Effector memory CD8-positive, alpha-beta T cell (primary cell): ENCODE data around the gene BCAS3.

Source experiments
- ATAC-seq: fragments of 150-1000 bp; cut with Tn5 transposase; replicated peaks from 2 replicates; pipeline ENCODE4 v1.10.0; 2021; ENCODE audit warnings: mild to moderate bottlenecking, moderate library complexity
- DNase-seq, 3 experiments: peaks; one replicate each; pipeline ENCODE4 v3.0.0; 2021
- H3K27ac Mint-ChIP-seq, 2 donors: one replicate each; pipeline ENCODE4 v1.8.0; 2022; ENCODE audit warnings: mild to moderate bottlenecking in 2 of 2, mixed read lengths in 2 of 2, moderate library complexity in 2 of 2
- H3K27me3 Mint-ChIP-seq, 2 donors: one replicate each; pipeline ENCODE4 v1.8.0; 2022; ENCODE audit warnings: mixed read lengths in 2 of 2
- H3K36me3 Mint-ChIP-seq: one replicate; pipeline ENCODE4 v1.8.0; 2022; ENCODE audit warnings: mild to moderate bottlenecking, moderate library complexity, mixed read lengths; ENCODE audit not compliant: insufficient read depth
- H3K4me1 Mint-ChIP-seq, 2 donors: one replicate each; pipeline ENCODE4 v1.8.0; 2022; ENCODE audit warnings: low read depth in 2 of 2, mixed read lengths in 2 of 2
- H3K4me3 Mint-ChIP-seq, 2 donors: one replicate each; pipeline ENCODE4 v1.8.0; 2022; ENCODE audit warnings: mild to moderate bottlenecking in 2 of 2, mixed read lengths in 2 of 2, moderate library complexity in 2 of 2
- H3K9me3 Mint-ChIP-seq, 2 donors: one replicate each; pipeline ENCODE4 v1.8.0; 2022; ENCODE audit warnings: mixed read lengths in 2 of 2

The BCAS3 gene

GRCh38 chr17:61401389-61402072 lies 723.9 kb downstream of the BCAS3 start:
- peaks cover 31 to 35% of the 10 kb centered on the region in 2 donors for H3K4me1 Mint-ChIP-seq

DNA sequence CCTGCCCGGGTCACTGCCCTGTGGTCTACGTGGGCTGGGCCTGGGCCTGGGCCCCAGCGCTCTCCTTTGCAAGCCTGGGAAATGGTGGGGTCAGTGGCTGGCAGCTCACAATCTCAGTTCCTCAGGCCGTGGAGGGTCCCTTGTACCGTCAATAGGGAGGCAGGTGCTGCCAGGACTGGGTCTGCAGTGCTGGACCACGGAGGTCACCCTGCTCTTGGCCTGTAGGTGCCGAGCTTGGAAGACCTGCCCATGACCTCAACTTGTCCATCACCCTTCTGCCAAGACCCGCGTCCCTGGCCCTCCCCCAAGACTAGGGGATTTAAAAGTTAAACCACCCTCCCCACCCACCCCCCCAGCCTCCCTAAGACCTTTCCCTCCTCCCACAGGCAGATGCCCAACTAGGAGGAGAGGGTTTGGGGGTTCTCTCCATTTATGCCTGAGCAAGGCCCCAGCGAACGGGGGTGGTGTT lies 724.5 kb downstream of the BCAS3 start:
- Mint-ChIP-seq H3K36me3 (peaks cover 19% of the 10 kb centered on the region), H3K27me3 (peaks cover 60 to 70% of the 10 kb centered on the region in 2 donors), H3K4me3 (peak overlapping the region; percentile 54 to 70), H3K4me1 (peaks cover 31 to 35% of the 10 kb centered on the region in 2 donors), H3K9me3 (no peaks in the 10 kb centered on the region), H3K27ac (peak overlapping the region; percentile 3 to 6)
- ATAC-seq (no peak), DNase-seq (no peak)

More at GRCh38 chr17:61401389-61402072, 723.9 kb downstream of the BCAS3 start:
- Mint-ChIP-seq H3K27ac (no peak overlapping the region), H3K27me3 (peaks cover 54 to 64% of the 10 kb centered on the region in 2 donors), H3K4me3 (peak overlapping the region; percentile 67 to 74), H3K9me3 (no peaks in the 10 kb centered on the region), H3K36me3 (peaks cover 19% of the 10 kb centered on the region)
- DNase-seq (no peak), ATAC-seq (no peak)

GRCh38 chr17:61402978-61403800 lies 725.5 kb downstream of the BCAS3 start:
- no peaks in the 10 kb centered on the region for H3K9me3 Mint-ChIP-seq
- peaks cover 25 to 30% of the 10 kb centered on the region in 2 donors for H3K4me1 Mint-ChIP-seq
- peaks cover 15% of the 10 kb centered on the region for H3K36me3 Mint-ChIP-seq
- ATAC-seq (peak; percentile 39), DNase-seq (no peak)
- peak overlapping the region; percentile 54 to 70 for H3K4me3 Mint-ChIP-seq
- H3K27ac Mint-ChIP-seq, result peak overlapping the region in 1 of 2 donors; percentile 6
- H3K27me3 Mint-ChIP-seq, result peaks cover 66 to 73% of the 10 kb centered on the region in 2 donors

DNA sequence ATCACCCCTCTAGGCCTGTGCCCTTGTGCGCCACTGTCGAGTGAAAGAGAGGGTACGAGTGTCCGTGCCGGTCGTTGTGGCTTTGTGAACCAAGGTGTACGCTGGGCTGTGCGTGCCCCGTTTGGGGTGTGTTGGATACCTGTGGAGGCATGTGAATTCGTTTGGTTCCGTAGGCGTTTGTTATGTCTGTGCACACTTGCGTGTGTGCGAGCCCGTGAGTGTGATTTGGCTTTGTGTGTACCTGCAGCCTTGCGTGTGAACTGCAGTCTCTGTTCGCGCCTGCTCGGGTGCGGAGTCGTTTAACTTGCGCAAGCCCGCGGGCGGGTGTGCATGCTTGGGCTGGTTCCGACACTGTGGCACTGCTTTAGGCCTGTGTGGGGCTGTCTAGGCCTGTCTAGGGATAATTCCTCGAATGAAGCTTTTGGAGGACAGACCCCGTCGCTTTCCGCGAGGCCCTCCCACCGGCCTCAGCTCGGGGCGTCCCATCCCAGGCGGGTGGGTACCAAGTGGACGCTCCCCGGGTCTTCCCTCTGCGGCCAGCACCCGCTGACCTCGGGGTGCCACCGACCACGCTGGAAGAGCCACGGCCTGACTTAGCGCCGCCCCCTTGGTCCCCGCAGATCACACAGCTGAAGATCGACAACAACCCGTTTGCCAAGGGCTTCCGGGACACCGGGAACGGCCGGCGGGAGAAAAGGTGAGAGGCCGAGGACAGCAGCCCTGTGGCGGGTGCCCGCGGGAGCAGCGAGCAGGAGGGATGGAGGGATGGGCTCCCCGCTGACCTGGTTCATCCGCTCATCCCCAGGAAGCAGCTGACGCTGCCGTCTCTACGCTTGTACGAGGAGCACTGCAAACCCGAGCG lies 726.4 kb downstream of the BCAS3 start:
- Mint-ChIP-seq H3K27ac (no peak overlapping the region), H3K4me3 (peak overlapping the region; percentile 54 to 70)

DNA sequence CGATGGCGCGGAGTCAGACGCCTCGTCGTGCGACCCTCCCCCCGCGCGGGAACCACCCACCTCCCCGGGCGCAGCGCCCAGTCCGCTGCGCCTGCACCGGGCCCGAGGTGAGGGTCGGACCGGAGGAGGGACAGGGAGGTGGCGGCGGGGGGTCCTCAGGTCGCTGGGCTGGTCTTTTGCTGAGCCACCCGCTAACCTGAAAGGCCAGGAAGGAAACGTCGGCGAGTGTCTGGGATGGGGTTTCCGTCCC lies 726.9 kb downstream of the BCAS3 start:
- peak overlapping the region; percentile 54 to 70 for H3K4me3 Mint-ChIP-seq

More for the DNA sequence above, 726.4 kb downstream of the BCAS3 start:
- Mint-ChIP-seq H3K36me3 (peaks cover 19% of the 10 kb centered on the region), H3K9me3 (no peaks in the 10 kb centered on the region), H3K27me3 (peaks cover 67 to 73% of the 10 kb centered on the region in 2 donors), H3K4me1 (peaks cover 25 to 32% of the 10 kb centered on the region in 2 donors)
- peak; percentile 32 for ATAC-seq
- no peak for DNase-seq

GRCh38 chr17:61404913-61405685 lies 727.4 kb downstream of the BCAS3 start:
- H3K4me1 Mint-ChIP-seq, result peaks cover 25 to 35% of the 10 kb centered on the region in 2 donors
- H3K4me3 Mint-ChIP-seq, result peak overlapping the region; percentile 54 to 70
- H3K36me3 Mint-ChIP-seq, result peaks cover 19% of the 10 kb centered on the region
- ATAC-seq (no peak), DNase-seq (no peak)
- H3K27me3 Mint-ChIP-seq, result peaks cover 71 to 82% of the 10 kb centered on the region in 2 donors
- no peak overlapping the region for H3K27ac Mint-ChIP-seq
- H3K9me3 Mint-ChIP-seq, result no peaks in the 10 kb centered on the region

More for the DNA sequence above, 726.9 kb downstream of the BCAS3 start:
- ATAC-seq (no peak), DNase-seq (no peak)
- H3K27me3 Mint-ChIP-seq, result peaks cover 67 to 77% of the 10 kb centered on the region in 2 donors
- no peaks in the 10 kb centered on the region for H3K9me3 Mint-ChIP-seq
- peaks cover 25 to 32% of the 10 kb centered on the region in 2 donors for H3K4me1 Mint-ChIP-seq
- peaks cover 19% of the 10 kb centered on the region for H3K36me3 Mint-ChIP-seq
- H3K27ac Mint-ChIP-seq, result no peak overlapping the region

DNA sequence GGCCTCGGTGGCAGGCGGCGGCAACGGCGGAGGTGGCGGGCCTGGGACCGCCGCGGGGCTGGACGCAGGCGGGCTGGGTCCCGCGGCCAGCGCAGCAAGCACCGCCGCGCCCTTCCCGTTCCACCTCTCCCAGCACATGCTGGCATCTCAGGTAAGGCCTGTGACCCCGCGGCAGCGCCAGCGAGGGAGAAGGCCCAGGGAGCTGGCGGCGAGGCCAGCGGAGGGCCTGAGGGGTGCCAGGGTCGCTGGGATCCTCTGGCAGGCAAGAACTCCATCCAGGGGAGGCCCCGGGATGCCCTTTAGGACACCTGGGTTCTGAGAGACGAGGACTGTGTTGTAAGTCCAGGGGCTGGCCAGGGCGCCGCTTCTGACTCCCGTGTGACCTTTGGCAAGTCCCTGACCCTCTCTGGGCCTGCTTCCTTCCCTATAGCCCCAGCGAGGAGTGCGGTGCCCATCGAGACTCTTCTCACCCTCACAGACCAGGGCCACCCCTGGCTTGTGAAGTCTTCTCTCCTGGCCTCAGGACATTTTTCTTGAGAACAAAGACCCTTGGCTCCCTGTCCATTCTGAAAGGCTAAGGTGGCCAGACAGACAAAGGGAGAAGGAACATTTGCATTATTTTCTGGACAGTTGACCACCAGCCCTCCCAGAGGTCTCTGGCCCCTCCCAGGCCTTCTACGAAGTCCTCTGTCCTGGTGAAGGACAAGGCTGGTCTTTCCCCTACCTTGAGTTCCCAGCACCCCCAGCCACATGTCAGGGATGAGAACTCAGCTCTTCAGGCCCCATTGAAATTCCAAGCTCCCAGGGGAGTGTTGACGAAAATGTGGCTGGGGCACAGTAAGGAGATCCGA lies 728.3 kb downstream of the BCAS3 start:
- peaks cover 20% of the 10 kb centered on the region for H3K36me3 Mint-ChIP-seq
- no peaks in the 10 kb centered on the region for H3K9me3 Mint-ChIP-seq
- ATAC-seq (no peak), DNase-seq (no peak)
- no peak overlapping the region for H3K4me3 Mint-ChIP-seq
- peaks cover 32 to 40% of the 10 kb centered on the region in 2 donors for H3K4me1 Mint-ChIP-seq
- no peak overlapping the region for H3K27ac Mint-ChIP-seq
- H3K27me3 Mint-ChIP-seq, result peaks cover 76 to 86% of the 10 kb centered on the region in 2 donors

GRCh38 chr17:61406537-61406845 lies 728.8 kb downstream of the BCAS3 start:
- no peak for ATAC-seq
- Mint-ChIP-seq H3K4me1 (peaks cover 32 to 36% of the 10 kb centered on the region in 2 donors), H3K9me3 (no peaks in the 10 kb centered on the region), H3K27me3 (peaks cover 71 to 80% of the 10 kb centered on the region in 2 donors), H3K4me3 (no peak overlapping the region), H3K27ac (no peak overlapping the region), H3K36me3 (peaks cover 14% of the 10 kb centered on the region)
- no peak for DNase-seq

- DNase-seq, result no peak
- H3K27me3 Mint-ChIP-seq, result peaks cover 63 to 73% of the 10 kb centered on the region in 2 donors
- H3K27ac Mint-ChIP-seq, result no peak overlapping the region
- no peak overlapping the region for H3K4me3 Mint-ChIP-seq
- H3K4me1 Mint-ChIP-seq, result peaks cover 32 to 36% of the 10 kb centered on the region in 2 donors
- ATAC-seq, result no peak
- no peaks in the 10 kb centered on the region for H3K9me3 Mint-ChIP-seq
- peaks cover 13% of the 10 kb centered on the region for H3K36me3 Mint-ChIP-seq
Observed at GRCh38 chr17:61406971-61407911, 729.6 kb downstream of the BCAS3 start.

- H3K27me3 Mint-ChIP-seq, result peaks cover 52 to 61% of the 10 kb centered on the region in 2 donors
- peak overlapping the region; percentile 64 to 65 for H3K4me3 Mint-ChIP-seq
- H3K4me1 Mint-ChIP-seq, result peaks cover 21 to 28% of the 10 kb centered on the region in 2 donors
- ATAC-seq, result no peak
- H3K27ac Mint-ChIP-seq, result no peak overlapping the region
- DNase-seq, result no peak
- no peaks in the 10 kb centered on the region for H3K9me3 Mint-ChIP-seq
- peaks cover 9% of the 10 kb centered on the region for H3K36me3 Mint-ChIP-seq
Observed at GRCh38 chr17:61408151-61409041, 730.7 kb downstream of the BCAS3 start.
